ENCODE measurements around the gene NMS.

The NMS gene

DNA sequence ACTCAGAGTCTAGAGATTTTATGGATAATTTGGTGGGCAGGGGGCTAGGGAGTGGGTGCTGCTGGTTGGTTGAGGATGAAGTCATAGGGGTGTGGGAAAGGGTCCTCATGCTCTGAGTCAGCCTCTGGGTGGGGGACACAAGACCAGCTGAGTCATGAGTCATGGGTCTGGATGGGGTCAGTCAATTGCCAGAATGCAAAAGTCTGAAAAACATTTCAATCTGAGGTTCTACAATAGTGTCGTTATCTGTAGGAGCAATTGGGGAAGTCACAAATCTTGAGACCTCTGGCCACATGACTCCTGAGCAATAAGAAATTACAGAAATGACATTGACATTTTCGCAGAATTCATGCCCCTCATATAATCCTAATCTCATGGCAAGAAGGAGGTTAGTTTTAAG is 15.1 kb downstream of the NMS start:
- no peak for DNase-seq

DNA sequence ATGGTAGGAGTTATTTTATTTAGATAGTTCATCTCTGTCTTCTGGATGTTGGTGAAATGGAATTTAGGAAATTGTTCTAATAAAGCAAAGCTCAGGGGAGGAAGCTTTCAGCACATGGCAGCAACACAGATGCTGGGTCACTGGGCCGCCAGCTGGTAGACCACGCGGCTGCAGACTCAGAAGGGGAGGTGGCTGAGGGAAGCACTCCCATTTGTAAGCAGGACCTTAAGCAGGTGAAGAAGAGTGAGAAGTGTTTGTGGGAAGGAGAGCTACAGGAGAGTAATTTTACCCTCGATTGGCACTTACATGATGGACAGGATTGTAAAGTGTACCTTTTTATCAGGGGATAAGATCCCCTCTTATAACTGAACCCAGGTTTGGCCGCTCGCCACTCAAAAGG is 24.4 kb downstream of the NMS start:
- DNase-seq: no peak

DNA sequence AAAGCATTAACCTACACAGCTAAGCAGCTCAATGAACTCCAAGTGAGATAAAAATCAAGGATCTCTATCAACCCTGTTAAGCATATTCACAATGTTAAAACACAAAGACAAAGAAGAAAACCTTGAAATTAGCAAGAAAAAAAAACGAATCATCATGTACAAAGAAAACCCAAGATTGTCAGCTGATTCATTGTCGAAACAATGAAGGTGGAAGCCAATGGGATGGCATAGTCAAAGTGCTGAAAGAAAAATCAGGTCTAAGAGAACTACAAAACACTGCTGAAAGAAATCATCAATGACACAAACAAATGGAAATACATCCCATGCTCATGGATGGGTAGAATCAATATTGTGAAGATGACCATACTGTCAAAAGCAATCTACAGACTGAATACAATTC is 32.5 kb downstream of the NMS start:
- no peak for DNase-seq

DNA sequence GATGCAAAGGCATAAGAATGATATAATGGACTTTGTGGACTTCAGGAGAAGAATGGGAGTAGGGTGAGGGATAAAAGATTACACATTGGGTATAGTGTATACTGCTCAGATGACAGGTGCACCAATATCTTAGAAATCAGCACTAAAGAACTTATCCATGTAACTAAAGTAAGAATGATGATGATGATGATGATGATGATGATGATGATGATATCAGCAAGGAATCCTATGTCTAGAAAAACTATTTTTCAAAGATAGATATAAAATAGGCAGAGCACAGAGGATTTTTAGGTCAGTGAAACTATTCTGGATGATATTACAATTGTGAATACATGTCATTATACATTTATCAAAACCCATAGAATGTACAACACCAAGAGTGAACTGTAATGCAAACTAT is 34.3 kb downstream of the NMS start:
- no peak for DNase-seq

DNA sequence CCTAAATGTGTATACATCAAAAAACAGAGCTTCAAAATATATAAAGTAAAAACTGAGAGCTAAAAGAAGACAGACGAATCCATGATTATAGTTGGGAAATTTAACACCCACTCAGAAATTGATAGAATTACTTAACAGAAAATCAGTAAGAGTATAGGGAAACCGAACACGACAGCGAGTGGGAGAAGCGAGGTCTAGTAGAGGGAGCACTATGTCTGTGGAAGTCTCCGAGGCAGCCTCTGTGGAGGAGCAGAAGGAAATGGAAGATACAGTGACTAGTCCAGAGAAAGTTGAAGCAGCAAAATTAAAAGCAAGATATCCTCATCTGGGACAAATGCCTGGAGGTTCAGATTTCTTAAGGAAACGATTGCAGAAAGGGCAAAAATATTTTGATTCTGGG is 38.8 kb downstream of the NMS start:
- no peak for DNase-seq

DNA sequence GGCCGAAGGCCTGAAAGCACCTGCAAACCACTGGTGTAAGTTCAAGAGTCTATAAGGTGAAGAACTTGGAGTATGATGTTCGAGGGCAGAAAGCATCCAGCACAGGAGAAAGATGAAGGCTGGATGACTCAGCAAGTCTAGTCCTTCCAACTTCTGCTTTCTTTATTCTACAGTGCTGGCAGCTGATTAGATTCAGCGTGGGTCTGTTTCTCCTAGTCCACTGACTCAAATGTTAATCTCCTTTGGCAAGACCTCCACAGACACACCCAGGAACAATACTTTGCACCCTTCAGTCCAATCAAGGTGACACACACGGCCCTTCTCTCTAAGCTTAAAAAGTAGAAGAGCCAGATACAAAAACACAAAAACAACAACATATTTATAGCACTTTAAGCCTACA is 43.4 kb downstream of the NMS start:
- DNase-seq: peak; percentile 12

DNA sequence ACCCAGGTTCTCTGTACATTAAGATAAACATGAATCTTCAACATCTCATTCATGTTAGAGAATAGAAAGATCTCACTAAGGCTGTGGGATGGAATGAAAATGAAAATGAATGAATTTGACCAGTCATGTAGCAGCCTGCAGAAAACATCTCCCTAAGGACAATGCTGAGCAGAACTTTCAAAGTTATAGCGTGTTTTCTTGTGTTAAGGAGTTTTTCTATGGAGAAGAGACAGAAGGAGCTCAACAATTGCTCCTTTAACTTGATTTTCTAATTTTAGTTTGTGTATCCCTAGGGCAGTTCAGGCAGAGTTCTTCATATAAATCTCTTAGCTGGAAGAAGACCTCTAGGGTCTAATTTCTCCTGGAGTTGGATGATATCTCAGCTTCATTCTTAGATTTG is 47.3 kb downstream of the NMS start:
- no peak for DNase-seq

DNA sequence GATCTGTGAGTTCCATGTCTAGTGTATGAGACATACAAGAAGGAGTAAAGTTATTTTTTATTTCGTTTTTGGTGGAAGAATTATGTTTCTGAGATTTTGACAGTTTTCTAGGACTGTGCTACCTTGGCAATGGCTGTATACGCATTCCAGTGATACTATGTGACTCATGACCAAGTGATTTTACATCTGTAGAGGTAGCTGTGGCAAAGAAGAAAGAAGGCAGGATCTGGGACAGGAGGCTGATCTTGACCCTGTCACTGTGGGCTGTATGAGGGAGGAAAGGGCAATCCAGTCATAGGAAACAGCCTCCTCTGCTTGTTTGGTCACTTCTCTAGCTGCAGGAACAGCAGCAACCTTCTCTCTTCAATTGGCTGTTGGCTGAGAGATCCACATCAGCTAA is 48.5 kb downstream of the NMS start:
- DNase-seq: no peak

DNA sequence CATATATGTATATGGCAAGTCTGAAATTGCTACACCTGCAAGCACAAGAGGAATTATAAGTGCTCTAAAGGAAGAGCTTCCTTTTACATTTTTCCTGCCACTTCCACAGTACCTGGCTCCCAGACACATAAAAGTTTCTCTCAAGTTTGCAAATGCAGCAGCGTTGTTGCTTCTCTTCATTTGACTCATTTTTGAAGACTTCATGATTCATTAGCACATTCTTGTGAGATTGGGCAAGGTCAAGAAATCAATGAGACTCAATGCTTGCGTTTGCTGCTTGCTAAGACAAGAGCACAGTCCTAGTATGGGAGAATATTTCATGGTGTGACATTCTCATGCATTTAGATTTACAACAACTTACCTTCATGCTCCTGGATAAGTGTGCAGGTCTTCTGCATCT is 49.9 kb downstream of the NMS start:
- no peak for DNase-seq

DNA sequence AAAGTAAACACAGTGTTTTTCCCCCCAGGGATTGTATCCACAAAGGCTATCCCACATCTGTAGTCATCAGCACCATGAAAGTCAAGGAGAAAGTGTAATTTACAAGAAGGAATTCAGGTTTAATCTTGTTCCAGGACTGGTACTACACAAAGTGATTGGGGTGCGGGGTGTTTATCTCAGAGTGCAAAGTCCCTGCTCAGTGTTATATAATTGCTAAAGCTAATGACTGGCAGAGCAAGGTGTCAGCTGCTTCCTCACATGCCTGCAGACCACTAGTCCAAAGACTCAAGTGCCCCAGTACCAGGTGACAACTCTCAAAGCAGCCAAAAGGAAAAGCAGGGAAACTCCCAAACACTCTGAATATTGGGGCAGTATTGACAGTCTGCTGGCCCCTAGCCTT is 52.1 kb downstream of the NMS start:
- no peak for DNase-seq

DNA sequence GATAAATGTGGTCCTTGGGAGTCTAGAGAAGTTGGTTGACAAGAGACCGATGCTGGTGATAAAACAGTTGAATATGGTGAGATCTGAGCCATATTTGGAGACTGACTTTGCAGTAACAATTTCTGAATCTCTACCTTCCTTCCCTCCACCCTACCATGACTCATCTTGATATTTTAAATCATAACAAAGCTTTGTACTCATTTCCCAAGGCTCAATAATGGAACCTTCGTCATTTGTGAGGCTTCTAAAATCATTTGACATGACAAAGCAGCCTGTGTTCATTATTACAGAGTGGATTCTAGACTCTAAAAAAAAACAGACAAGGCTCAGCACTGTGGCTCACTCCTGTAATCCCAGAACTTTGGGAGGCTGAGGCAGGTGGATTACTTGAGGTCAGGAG is 54.0 kb downstream of the NMS start:
- no peak for DNase-seq

DNA sequence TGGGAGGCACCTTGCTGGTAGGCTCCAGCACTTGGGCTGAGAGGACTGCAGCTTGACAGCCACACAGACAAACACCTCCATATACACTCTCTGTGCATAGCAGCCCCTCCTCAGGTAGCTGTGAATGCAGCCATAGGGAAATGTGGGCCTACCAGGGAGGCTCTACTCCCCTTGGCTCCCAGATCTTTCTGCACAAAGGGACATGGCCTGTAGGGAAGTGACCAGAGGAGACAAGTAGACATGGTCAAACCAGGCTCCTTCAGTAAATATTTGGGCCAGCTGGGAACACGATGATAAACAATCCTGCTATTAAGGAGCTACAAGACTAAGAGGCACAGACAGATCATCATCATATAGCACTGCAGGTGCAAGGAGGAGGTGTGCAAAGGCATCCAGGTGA is 56.6 kb downstream of the NMS start:
- peak; percentile 15 for DNase-seq

DNA sequence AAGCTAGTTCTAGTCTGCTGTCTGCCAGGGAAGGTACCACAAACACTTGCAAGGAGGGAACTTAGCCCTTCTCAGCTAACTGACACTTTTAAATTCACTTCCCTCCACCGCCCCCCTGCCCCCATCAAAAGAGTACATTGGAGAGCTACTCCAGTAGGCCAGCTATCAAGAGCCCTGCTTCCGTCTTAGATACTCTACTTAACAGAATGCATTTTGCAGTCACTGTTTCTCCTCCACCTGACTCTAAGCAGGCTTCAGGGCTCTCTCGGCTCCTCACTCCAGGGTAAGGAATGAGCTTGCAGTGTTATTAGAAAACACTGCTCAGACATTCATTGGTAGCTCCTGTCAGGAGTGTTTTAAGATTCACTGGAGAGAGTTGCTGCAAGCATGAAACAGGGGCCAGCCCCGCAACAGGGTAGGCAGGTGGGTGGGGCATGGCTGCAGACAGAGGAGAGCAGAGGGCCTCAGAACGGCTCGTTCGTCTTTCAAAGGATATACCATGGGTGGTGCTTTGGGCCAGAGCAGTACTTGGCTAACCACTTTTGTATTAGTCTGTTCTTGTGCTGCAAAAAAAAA is 57.2 kb downstream of the NMS start:
- DNase-seq: no peak

DNA sequence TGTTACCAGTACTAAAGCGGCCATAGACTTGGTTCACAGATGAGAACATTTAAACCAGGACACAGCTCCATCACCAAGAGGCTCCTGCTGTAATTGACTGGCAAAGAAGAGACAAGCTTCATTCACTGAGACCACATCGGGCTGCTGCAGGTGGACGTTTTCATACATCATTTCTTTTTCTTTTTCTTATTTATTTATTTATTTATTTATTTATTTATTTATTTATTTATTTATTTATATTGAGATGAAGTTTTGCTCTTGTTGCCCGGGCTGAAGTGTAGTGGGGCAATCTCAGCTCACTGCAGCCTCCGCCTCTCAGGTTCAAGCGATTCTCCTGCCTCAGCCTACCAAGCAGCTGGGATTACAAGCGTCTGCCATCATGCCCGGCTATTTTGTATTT is 58.9 kb downstream of the NMS start:
- no peak for DNase-seq

DNA sequence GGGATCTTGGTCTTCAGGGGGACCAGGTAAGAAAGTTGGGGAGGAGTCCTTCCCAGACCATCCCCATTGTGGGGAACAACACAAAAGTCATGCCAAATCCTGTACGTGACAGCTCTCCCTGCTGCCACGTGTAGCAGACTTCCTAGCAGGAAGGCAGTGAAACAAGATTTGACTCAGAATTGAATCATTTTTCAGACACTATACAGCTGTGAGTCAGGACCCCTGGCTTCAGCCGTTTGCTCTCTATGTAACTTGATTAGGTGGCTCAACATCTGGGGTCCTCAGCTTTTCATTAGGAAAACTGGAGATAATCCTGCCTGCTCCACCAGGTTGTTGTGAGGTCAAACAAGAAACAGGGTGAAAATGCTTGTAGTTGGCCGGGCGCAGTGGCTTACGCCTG is 59.6 kb downstream of the NMS start:
- DNase-seq: no peak

All from DMS53 (cell line).